ENCODE measurements around the gene LENG1.

The LENG1 gene

DNA sequence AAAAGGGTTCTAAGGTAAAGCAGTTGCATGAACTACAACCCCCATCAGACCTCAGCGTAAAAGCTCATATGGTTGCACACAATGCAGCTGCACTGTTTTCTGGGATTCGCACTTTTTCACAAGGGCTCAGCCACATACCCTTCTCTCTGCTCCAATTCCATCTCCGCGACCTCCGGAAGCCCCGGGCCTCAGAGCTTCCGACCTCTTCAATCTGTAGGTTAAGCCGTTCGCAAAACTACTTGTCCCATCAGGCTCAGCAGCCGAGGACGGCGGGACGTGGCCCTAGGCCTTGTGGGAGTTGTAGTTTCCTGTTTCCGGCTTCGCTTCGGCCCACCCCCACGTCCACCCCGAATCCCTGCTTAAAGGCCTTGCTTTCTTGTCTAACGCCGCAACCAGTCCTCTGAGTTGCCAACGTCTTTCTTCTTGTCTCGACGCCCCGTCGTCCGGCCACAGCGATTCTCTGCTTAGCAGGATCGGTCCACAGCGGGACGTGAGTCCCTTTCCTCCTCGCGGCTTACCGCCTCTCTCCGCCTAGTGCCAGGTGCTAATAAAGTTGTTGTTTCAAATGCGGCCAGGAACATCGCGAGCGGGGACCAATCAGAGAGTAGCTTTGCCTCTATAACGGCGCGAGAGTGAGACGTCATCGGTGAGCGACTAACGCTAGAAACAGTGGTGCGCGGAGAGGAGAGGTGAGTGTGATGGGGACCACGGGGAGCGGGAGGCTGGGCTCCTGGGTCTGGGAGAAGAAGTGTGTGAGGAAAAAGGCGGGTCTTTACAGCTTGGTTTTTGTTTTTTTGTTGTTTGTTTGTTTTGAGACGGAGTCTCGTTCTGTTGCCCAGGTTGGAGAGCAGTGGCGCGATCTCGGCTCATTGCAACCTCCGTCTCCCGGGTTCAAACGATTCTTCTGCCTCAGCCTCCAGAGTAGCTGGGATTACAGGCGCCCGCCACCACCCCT is 44.1 kb downstream of the LENG1 start, which contains the start of the genes PRPF31 and TFPT (continued):
- TF ChIP-seq, protein P1, sequence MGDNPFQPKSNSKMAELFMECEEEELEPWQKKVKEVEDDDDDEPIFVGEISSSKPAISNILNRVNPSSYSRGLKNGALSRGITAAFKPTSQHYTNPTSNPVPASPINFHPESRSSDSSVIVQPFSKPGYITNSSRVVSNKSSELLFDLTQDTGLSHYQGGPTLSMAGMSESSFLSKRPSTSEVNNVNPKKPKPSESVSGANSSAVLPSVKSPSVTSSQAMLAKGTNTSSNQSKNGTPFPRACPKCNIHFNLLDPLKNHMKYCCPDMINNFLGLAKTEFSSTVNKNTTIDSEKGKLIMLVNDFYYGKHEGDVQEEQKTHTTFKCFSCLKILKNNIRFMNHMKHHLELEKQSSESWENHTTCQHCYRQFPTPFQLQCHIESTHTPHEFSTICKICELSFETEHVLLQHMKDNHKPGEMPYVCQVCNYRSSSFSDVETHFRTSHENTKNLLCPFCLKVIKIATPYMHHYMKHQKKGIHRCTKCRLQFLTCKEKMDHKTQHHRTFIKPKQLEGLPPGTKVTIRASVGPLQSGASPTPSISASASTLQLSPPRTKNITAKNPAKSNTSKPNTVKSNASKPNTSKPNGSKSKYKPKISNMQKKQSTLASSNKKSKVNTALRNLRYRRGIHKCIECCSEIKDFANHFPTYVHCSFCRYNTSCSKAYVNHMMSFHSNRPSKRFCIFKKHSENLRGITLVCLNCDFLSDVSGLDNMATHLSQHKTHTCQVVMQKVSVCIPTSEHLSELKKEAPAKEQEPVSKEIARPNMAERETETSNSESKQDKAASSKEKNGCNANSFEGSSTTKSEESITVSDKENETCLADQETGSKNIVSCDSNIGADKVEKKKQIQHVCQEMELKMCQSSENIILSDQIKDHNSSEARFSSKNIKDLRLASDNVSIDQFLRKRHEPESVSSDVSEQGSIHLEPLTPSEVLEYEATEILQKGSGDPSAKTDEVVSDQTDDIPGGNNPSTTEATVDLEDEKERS (tag by site-specific recombination; IDR thresholded peaks at IDR 0.05): peak; percentile 88
- TF ChIP-seq ZNF777 (tag by site-specific recombination; IDR thresholded peaks at IDR 0.05; ENCODE audit: borderline replicate concordance) (no peak), ZNF626 (tag by site-specific recombination; IDR thresholded peaks at IDR 0.05) (no peak), ZNF10 (tag by site-specific recombination; IDR thresholded peaks at IDR 0.05) (peak; percentile 87), HOXD13 (CRISPR knock-in tag; IDR thresholded peaks at IDR 0.05; ENCODE audit: borderline replicate concordance) (peak; percentile 100), ZXDB (tag by site-specific recombination; IDR thresholded peaks at IDR 0.05) (peak; percentile 99), ZNF776 (tag by site-specific recombination; IDR thresholded peaks at IDR 0.05; ENCODE audit: borderline replicate concordance) (no peak), ZNF174 (tag by site-specific recombination; IDR thresholded peaks at IDR 0.05) (no peak), ZNF596 (tag by site-specific recombination; IDR thresholded peaks at IDR 0.05) (no peak), ZNF555 (tag by site-specific recombination; conservative IDR thresholded peaks at IDR 0.05) (no peak), ZFP37 (tag by site-specific recombination; IDR thresholded peaks at IDR 0.05) (peak; percentile 95), ZNF140 (tag by site-specific recombination; IDR thresholded peaks at IDR 0.05) (no peak), ZNF544 (tag by site-specific recombination; IDR thresholded peaks at IDR 0.05) (no peak), ZBTB8A (tag by site-specific recombination; IDR thresholded peaks at IDR 0.05) (peak; percentile 41), ZNF184 (tag by site-specific recombination; IDR thresholded peaks at IDR 0.05) (no peak), ZNF561 (tag by site-specific recombination; IDR thresholded peaks at IDR 0.05; ENCODE audit: borderline replicate concordance) (peak; percentile 99), ZNF610 (tag by site-specific recombination; IDR thresholded peaks at IDR 0.05; ENCODE audit: borderline replicate concordance) (peak; percentile 88), ZNF311 (tag by site-specific recombination; IDR thresholded peaks at IDR 0.05; ENCODE audit: borderline replicate concordance) (no peak), KLF1 (tag by site-specific recombination; IDR thresholded peaks at IDR 0.05) (peak; percentile 78), ZSCAN23 (tag by site-specific recombination; IDR thresholded peaks at IDR 0.05) (no peak; the same call in 1 of the 2 replicates), ZNF23 (tag by site-specific recombination; IDR thresholded peaks at IDR 0.05; ENCODE audit: borderline replicate concordance) (no peak), ZNF16 (tag by site-specific recombination; IDR thresholded peaks at IDR 0.05; ENCODE audit: low read depth) (no peak), SP7 (tag by site-specific recombination; IDR thresholded peaks at IDR 0.05) (peak; percentile 95), ZNF146 (tag by site-specific recombination; IDR thresholded peaks at IDR 0.05) (0 out of 2 replicates have a peak, but pooled peaks have one; percentile 49), GLI4 (tag by site-specific recombination; IDR thresholded peaks at IDR 0.05) (peak; percentile 96), KLF16 (tag by site-specific recombination; IDR thresholded peaks at IDR 0.05) (peak; percentile 98), ZNF830 (tag by site-specific recombination; IDR thresholded peaks at IDR 0.05; ENCODE audit: low read depth) (no peak)
- TF ChIP-seq, protein P2, sequence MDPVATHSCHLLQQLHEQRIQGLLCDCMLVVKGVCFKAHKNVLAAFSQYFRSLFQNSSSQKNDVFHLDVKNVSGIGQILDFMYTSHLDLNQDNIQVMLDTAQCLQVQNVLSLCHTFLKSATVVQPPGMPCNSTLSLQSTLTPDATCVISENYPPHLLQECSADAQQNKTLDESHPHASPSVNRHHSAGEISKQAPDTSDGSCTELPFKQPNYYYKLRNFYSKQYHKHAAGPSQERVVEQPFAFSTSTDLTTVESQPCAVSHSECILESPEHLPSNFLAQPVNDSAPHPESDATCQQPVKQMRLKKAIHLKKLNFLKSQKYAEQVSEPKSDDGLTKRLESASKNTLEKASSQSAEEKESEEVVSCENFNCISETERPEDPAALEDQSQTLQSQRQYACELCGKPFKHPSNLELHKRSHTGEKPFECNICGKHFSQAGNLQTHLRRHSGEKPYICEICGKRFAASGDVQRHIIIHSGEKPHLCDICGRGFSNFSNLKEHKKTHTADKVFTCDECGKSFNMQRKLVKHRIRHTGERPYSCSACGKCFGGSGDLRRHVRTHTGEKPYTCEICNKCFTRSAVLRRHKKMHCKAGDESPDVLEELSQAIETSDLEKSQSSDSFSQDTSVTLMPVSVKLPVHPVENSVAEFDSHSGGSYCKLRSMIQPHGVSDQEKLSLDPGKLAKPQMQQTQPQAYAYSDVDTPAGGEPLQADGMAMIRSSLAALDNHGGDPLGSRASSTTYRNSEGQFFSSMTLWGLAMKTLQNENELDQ (tag by site-specific recombination; IDR thresholded peaks at IDR 0.05; ENCODE audit: low read depth): no peak
- TF ChIP-seq, protein P3, sequence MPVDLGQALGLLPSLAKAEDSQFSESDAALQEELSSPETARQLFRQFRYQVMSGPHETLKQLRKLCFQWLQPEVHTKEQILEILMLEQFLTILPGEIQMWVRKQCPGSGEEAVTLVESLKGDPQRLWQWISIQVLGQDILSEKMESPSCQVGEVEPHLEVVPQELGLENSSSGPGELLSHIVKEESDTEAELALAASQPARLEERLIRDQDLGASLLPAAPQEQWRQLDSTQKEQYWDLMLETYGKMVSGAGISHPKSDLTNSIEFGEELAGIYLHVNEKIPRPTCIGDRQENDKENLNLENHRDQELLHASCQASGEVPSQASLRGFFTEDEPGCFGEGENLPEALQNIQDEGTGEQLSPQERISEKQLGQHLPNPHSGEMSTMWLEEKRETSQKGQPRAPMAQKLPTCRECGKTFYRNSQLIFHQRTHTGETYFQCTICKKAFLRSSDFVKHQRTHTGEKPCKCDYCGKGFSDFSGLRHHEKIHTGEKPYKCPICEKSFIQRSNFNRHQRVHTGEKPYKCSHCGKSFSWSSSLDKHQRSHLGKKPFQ (tag by site-specific recombination; IDR thresholded peaks at IDR 0.05): no peak
- TF ChIP-seq, protein P4, sequence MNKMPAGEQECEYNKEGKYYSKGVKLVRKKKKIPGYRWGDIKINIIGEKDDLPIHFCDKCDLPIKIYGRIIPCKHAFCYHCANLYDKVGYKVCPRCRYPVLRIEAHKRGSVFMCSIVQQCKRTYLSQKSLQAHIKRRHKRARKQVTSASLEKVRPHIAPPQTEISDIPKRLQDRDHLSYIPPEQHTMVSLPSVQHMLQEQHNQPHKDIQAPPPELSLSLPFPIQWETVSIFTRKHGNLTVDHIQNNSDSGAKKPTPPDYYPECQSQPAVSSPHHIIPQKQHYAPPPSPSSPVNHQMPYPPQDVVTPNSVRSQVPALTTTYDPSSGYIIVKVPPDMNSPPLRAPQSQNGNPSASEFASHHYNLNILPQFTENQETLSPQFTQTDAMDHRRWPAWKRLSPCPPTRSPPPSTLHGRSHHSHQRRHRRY (tag by site-specific recombination; IDR thresholded peaks at IDR 0.05): no peak
